Right ventricle myocardium superior (tissue), 1 donor: Measurements from ENCODE around the gene TTC21A. TPM values are rescaled to one million over a fixed set of nuclear protein-coding genes. Genes with fewer than 3 reads are reported as not detected.
"Not testable (repeated sequence)": the region's sequence is repeated elsewhere in the genome, so short reads cannot be mapped to it uniquely, and the experiment has no call there.

Experiments
- ATAC-seq: fragments of 200-7000 bp; cut with Tn5 transposase; one replicate; pipeline ENCODE4 v1.9.1; 2020; ENCODE audit warnings: mild to moderate bottlenecking; ENCODE audit not compliant: poor library complexity
- DNase-seq: peaks from one replicate; pipeline ENCODE4 v3.0.0-alpha.2; 2020
- intact Hi-C: fragments of 100-400 bp; cut with DNase I; formaldehyde crosslinking; loops from one replicate; pipeline ENCODE4 v1.11.2; 2022
- long read RNA-seq: library from polyadenylated mRNA; unstranded; transcript quantifications from one replicate; pipeline ENCODE4 v2.0.0, GENCODE V29; 2021
- total RNA-seq: library from RNA; stranded (reverse); fragmentation: NEBNext Ultra II Directional; extraction: Animal tissue kit (Norgen Biotek cat#: 25700); gene quantifications from one replicate; pipeline ENCODE4 v1.2.1, GENCODE V29; 2021
- donor health status: DM: no; HTN: yes; CAD: no; lungs with severe emphysema.

TTC21A gene
- total RNA-seq, result 2.0 TPM
- long read RNA-seq, partial matches to known transcripts, result 0 of 2 reads
- long read RNA-seq, other reads (novel, unspliced or antisense), result 2 of 2 reads

DNA sequence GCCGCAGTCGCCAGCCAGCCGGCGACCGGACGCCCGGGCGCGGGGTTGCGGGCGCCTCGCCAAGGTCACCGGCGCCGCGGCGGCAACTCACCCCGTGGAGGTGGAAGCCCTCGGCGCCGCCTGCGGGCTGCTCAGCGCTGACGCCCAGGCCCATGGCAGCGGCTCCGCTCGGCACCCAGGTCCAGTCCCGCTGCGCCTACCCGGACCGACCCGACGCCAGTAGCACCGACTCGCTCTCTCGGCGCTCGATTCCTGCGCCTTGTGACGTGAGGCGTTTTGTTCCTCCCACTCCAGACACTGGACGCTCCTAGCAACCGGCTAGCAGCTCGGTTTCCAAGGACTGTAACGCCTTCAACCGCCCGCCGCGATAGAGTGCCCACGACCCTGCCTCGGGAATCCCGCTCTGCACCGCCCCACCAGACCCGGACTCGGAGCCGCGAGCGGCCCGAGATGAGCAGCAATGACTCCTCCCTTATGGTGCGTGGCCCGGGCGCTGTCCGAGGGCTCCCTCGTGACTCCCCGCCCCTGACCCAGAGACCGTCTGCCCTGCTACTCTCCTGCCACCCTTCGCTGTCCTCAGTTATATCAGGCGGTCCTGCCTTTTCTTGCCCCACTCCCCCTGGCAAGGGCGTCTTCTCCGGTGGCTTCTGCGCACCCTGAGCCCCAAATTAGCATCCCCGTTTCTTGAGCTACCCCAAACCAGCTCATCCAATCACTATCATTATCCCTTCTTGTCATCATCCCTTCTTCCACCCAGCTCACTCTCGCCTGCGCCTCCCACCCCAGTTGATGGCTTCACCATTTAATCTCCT is at the start of gene TTC21A, which contains the start of gene GORASP1:
TSS of gene TTC21A (plus strand) at position 293 of the 812 bp plus-strand sequence. CDS start at position 451, 158 bp downstream.
TSS of gene GORASP1 (minus strand) at position 240 of the 812 bp plus-strand sequence. CDS start at position 154, 86 bp downstream.
- intact Hi-C loops, result no loop called here
- DNase-seq (peak; percentile 94), ATAC-seq (peak; percentile 95)

DNA sequence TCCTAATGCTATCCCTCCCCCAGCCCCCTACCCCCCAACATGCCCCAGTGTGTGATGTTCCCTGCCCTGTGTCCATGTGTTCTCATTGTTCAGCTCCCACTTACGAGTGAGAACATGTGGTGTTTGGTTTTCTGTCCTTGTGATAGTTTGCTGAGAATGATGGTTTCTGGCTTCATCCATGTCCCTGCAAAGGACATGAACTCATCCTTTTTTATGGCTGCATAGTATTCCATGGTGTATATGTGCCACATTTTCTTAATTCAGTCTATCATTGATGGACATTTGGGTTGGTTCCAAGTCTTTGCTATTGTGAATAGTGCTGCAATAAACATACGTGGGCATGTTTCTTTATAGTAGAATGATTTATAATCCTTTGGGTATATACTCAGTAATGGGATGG is 46.3 kb upstream of the TTC21A start:
- intact Hi-C loops, DNase-seq, ATAC-seq: not testable (repeated sequence)

- ATAC-seq, result no peak
- DNase-seq, result no peak
- intact Hi-C loops, result no loop called here
Measured at GRCh38 chr3:39062180-39062579, 45.3 kb upstream of the TTC21A start.

DNA sequence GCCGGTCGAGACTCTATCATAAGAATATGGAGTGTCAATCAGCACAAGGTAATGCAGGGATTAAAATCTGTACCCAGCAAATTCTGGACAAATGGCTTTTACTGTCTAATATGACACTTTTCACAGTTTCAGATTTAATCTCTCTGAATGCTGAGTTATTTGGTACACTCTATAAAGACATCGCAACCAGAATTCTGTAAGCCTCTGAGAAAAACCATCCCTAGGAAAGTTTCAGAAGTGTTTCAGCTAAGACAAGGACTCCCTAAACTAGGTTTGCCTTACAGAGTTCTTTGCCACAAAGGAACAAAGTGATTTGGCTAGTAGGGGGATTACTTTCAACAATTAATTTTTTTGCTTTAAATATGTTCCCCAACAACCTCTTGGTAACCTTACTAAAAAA is 44.3 kb upstream of the TTC21A start:
- ATAC-seq (no peak), DNase-seq (no peak)
- intact Hi-C loops, result no loop called here

GRCh38 chr3:39064646-39065045 is 42.8 kb upstream of the TTC21A start:
- DNase-seq, result no peak
- ATAC-seq, result no peak
- intact Hi-C loops, result no loop called here

DNA sequence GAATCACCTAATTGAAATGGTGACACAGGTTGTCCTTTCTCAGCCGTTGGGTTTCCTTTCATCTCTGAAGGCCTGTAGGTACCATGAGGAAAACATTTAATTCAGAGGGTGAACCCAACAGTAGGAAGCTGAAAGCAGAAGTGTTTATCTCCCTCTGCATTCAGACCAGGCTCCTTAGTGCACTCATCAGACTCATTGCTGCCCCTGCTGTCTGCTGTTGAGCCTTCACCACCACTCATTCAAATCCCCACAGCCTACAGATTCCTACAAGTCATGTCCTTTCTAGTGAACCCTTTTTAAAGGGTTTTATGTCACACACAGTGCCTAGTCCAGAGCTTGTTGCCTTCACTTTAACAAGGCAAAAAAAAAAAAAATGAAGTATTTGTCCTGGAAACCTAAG is 42.3 kb upstream of the TTC21A start:
- intact Hi-C loops, result no loop called here
- DNase-seq, result no peak
- no peak for ATAC-seq

DNA sequence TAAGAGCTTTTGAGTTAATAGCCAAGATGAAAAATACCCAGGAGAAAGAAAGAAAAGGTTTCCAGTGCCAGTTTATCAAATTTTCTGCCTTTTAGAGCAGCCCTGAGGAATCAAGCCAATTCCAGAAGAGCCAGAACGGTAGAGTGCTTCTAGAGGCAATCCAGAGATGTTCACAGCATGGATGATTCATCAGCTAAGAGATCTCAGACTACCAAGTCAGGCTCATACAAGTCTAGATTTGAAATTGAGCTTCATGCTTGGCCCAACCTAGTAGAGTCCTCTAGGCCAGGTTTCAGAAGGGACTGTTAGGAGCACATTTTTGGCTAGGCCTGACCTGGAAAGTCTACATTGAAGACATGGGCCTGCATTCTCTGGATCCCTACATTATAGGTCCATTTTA is 40.2 kb upstream of the TTC21A start:
- DNase-seq (no peak), ATAC-seq (no peak)
- intact Hi-C loops, result no loop called here

DNA sequence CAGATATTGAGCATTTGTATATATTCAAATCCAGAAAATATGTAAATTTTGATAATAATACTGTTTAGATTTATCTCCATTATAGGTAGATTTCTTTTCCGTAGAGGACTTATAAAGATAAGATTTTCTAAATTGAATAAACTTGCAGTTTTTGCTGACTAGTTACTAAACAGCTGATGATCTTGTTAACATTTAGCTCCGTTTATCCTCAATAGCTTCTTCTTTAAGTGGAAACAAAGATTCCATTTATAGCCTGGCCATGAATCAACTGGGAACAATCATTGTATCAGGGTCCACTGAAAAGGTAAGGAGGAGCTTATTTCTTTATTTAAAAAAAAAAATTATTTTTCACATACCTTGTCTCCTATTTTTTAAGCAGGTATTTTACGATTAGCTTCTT is 38.9 kb upstream of the TTC21A start:
- ATAC-seq, result no peak
- intact Hi-C loops, result no loop called here
- no peak for DNase-seq

DNA sequence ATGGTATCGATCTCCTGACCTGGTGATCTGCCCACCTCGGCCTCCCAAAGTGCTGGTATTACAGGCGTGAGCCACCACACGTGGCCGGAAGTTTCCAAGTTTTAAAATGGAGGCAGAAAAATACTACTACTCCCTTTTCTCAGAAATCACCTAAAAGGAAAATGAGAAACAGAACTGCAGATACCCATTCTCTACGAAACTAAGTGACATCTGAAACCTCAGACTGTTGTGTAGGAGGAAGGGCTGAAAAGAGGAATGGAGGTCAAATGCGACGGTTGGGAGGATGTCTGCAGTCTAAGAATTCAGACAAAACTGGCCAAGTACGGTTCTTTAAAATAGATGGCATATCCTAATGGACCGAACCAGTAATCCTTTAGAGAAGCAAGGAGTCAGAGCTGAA is 31.6 kb upstream of the TTC21A start:
- DNase-seq, result no peak
- intact Hi-C loops, result no loop called here
- ATAC-seq, result no peak

- no peak for DNase-seq
- intact Hi-C loops, result no loop called here
- ATAC-seq, result no peak
Measured at GRCh38 chr3:39079530-39079929, 27.9 kb upstream of the TTC21A start.

DNA sequence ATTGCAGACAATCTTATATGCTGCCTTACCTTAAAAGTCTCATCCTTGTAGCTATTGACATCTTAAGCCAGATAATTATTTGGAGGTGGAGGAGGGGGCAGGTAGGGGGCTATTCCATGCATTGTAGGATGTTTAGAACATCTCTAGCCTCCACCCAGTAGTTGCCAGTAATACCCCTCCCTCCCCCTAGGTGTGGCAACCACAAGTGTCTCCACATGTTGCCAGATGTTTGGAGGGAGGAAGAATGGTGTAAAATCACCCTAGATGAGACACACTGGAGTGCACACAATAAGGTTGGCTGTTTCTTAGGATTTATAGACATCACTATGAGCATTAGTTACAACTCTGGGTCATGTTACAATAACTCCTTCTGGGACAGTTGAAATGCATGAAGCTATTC is 27.5 kb upstream of the TTC21A start:
- no peak for ATAC-seq
- DNase-seq, result no peak
- intact Hi-C loops, result no loop called here

DNA sequence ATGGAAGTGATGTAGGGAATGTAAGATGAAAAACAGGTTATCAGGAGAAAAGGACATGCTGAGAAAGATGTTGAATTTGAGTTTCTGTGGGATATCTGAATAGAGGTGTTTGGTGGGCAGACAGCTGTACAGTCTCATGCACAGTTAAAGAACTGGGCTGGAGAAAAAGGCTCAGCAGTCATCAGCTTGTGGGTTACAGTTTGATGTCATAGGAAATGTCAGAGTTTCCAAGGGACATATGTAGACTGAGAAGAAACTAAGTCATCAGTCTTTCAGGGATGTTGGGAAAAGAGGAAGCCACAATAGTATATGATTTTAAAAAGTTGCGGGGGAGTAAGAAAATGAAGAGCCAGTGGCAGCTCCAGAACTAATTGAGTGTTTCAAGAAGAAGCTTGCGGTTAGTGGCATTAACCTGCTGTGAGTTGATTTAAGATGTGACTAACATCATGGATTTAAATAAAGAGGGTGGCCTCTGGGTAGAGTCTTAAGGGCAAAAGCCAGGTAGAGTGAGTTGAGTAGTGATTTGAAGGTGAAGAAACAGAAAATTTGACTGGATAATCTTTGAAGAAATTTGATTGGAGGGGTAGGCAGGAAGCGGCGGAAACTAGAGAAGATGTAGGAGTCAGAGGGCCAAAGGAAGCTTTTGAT is 24.7 kb upstream of the TTC21A start:
- intact Hi-C loops, result no loop called here
- DNase-seq (no peak), ATAC-seq (no peak)

DNA sequence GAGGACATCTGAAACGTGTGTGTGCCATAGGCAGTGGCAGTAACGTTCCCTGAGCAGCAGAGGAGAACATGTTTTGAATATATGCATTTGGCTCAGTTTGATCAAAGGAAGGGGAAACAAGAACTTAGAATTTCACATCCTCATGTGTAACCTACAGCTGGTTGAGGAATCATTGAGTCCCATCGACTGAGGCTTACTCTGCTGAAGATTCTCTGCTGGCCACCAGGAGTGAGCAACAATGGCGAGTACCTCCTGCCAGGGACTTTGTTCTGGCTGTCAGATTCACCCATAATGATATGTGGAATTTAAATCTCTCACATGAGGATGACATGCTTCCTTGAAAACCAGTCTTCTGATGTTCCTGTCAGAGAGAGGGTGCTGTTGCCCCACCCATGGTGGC is 21.3 kb upstream of the TTC21A start:
- DNase-seq (no peak), ATAC-seq (no peak)
- intact Hi-C loops, result no loop called here

DNA sequence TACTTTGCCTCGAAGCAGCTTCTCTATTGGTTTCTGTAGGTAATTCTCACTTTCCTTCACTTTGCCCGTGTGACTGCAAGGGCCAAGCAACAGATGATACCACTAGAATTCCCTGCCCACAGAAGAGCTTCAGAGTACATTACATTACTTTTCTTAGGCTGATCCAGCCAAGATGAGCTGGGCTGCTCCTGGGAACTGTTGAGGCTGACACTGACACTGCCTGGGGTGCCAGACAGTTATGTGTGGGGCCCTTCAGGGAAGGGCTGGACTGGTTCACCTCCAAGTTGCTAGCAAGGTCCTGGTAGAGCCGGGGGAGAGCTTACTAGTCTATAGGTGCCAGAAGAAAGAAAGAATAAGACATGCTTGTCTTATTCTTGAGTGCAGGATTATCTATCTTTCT is 19.0 kb upstream of the TTC21A start:
- DNase-seq, result no peak
- ATAC-seq, result no peak
- intact Hi-C loops, result no loop called here

DNA sequence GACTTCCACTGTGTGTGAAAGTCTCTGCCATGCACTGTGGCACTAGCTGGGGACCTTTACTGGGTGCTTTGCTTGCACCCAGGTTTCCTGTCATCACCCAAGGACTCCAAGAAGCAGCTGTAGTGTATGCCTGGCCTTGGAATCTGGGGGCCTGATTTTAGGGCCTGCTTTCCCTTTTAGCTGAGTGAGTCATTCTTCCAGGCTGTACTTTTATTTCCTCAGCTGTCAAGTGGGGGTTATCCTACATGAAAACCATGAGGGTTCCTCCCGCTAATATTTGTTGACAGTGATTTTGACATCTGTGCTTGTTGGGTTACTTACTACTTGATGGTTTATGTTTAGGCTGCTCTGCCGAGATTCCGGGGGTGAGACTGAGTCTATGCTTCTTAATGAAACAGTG is 18.6 kb upstream of the TTC21A start:
- ATAC-seq (no peak), DNase-seq (no peak)
- intact Hi-C loops, result no loop called here

GRCh38 chr3:39090922-39091321 is 16.6 kb upstream of the TTC21A start:
- DNase-seq (no peak), ATAC-seq (no peak)
- intact Hi-C loops, result no loop called here

- intact Hi-C loops, result no loop called here
- DNase-seq (no peak), ATAC-seq (no peak)
Measured at GRCh38 chr3:39094851-39095677, 12.4 kb upstream of the TTC21A start.

GRCh38 chr3:39095778-39096177 is 11.7 kb upstream of the TTC21A start:
- DNase-seq (no peak), ATAC-seq (no peak)
- intact Hi-C loops, result no loop called here

DNA sequence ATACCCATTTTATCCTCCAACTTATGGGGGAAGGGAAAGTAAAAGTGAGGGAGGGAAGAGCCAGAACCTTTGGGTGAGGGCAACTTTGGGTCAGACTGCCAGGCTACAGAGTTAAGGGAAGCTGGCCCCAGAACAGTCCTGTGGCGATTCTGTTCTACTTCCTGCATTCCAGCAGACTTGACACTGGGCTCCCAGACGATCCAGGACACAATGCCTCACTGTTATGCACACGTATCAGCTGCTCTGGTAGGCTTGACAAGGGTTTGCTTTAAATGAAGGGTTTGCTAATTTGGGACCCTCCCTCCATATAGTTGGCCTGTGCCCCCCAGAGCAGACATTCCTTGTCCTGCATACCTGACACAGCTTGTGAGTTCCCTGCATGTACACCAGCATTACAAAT is 10.7 kb upstream of the TTC21A start:
- DNase-seq (no peak), ATAC-seq (peak; percentile 65)
- intact Hi-C loops, result no loop called here
